HepG2 (cell line): ENCODE data around the gene OST4. TPM values are rescaled to one million over a fixed set of nuclear protein-coding genes. Genes with fewer than 3 reads are reported as not detected.
A peak's percentile ranks its signal among the peaks of the same experiment; 100 is the strongest.

Source experiments
- ARHGAP35 ChIP-seq: sonication (generic); formaldehyde crosslinking; IDR thresholded peaks from 2 replicates; pipeline ENCODE4 v1.9.0; 2022; ENCODE audit warnings: mild to moderate bottlenecking, inconsistent platforms, moderate library complexity, missing genetic modification reagents, borderline replicate concordance
- CENPT ChIP-seq: sonication (generic); formaldehyde crosslinking; IDR thresholded peaks from 2 replicates; pipeline ENCODE4 v1.8.0; 2022; ENCODE audit warnings: low read depth, mild to moderate bottlenecking, moderate library complexity, missing genetic modification reagents
- ERF ChIP-seq: IDR thresholded peaks from 2 replicates; pipeline ENCODE4 v1.6.1; 2018; ENCODE audit warnings: missing biosample characterization, missing genetic modification reagents
- FOXJ3 ChIP-seq: sonication (generic); formaldehyde crosslinking; IDR thresholded peaks from 2 replicates; pipeline ENCODE4 v1.4.0; 2020; ENCODE audit warnings: missing genetic modification reagents, mild to moderate bottlenecking, borderline replicate concordance
- JUN ChIP-seq: sonication (generic); formaldehyde crosslinking; IDR thresholded peaks from 2 replicates; pipeline ENCODE4 v1.4.0; 2020; ENCODE audit warnings: mild to moderate bottlenecking, missing genetic modification reagents
- KLF11 ChIP-seq: IDR thresholded peaks from 2 replicates; pipeline ENCODE4 v1.6.1; 2016; ENCODE audit warnings: missing compliant biosample characterization
- POLR2AphosphoS2 ChIP-seq: IDR thresholded peaks from 2 replicates; pipeline ENCODE4 v1.6.1; 2011; ENCODE audit warnings: low read depth, low read length, improper control_type of control experiment
- SKIL ChIP-seq: sonication (generic); formaldehyde crosslinking; IDR thresholded peaks from 2 replicates; pipeline ENCODE4 v1.8.0; 2022; ENCODE audit warnings: missing genetic modification reagents, mild to moderate bottlenecking, moderate library complexity, borderline replicate concordance
- SP2 ChIP-seq: sonication (generic); formaldehyde crosslinking; IDR thresholded peaks from 2 replicates; pipeline ENCODE4 v1.5.1; 2020; ENCODE audit warnings: mild to moderate bottlenecking, missing genetic modification reagents
- TBX2 ChIP-seq: sonication (generic); formaldehyde crosslinking; IDR thresholded peaks from 2 replicates; pipeline ENCODE4 v1.5.0; 2020; ENCODE audit warnings: missing genetic modification reagents, mild to moderate bottlenecking, borderline replicate concordance
- TSC22D2 ChIP-seq: sonication (generic); formaldehyde crosslinking; IDR thresholded peaks from 2 replicates; pipeline ENCODE4 v1.5.1; 2020; ENCODE audit warnings: missing genetic modification reagents, mild to moderate bottlenecking, borderline replicate concordance
- U2AF1 ChIP-seq: fragments of 200-400 bp; formaldehyde crosslinking; optimal IDR thresholded peaks from 2 replicates; pipeline ENCODE3; 2017; ENCODE audit warnings: mild to moderate bottlenecking, low read depth, low read length
- ZBTB26 ChIP-seq: IDR thresholded peaks from 2 replicates; pipeline ENCODE4 v1.6.1; 2016; ENCODE audit warnings: missing compliant biosample characterization, missing genetic modification reagents, borderline replicate concordance
- ZNF138 ChIP-seq: sonication (generic); formaldehyde crosslinking; IDR thresholded peaks from 2 replicates; pipeline ENCODE4 v1.5.0; 2020; ENCODE audit warnings: mild to moderate bottlenecking, low read depth, missing genetic modification reagents
- ZNF501 ChIP-seq: sonication (generic); formaldehyde crosslinking; IDR thresholded peaks from 2 replicates; pipeline ENCODE4 v1.5.1; 2020; ENCODE audit warnings: mild to moderate bottlenecking, moderate library complexity, missing genetic modification reagents
- ZNF543 ChIP-seq: sonication (generic); formaldehyde crosslinking; IDR thresholded peaks from 2 replicates; pipeline ENCODE4 v1.4.0; 2020; ENCODE audit warnings: mild to moderate bottlenecking, missing genetic modification reagents
- ZNF850 ChIP-seq: sonication (generic); formaldehyde crosslinking; conservative IDR thresholded peaks from 2 replicates; pipeline ENCODE4 v1.9.0; 2021; ENCODE audit warnings: mild to moderate bottlenecking, missing genetic modification reagents
- ZUFSP ChIP-seq: sonication (generic); formaldehyde crosslinking; IDR thresholded peaks from 2 replicates; pipeline ENCODE4 v1.9.0; 2021; ENCODE audit warnings: missing genetic modification reagents, mild to moderate bottlenecking, borderline replicate concordance
- polyA plus RNA-seq, 8 experiments: library from polyadenylated mRNA; depleted of rRNA in 3 of 8; stranded (reverse) in 7 of 8; unstranded in 1 of 8; fragments of >200 nt; fragmentation: Illumina TruSeq in 4 of 8; extraction: Trizol in 4 of 8; gene quantifications; 2 replicates each; pipeline versions ENCODE4 v1.2.1 to v1.2.3, GENCODE V29; 2011 to 2016; ENCODE audit warnings: low read depth in 4 of 8, missing spikeins in 1 of 8, mixed read lengths in 1 of 8; ENCODE audit not compliant: insufficient read depth in 1 of 8
- total RNA-seq, 5 experiments: library from RNA; depleted of rRNA; stranded (reverse); fragments of >200 nt; fragmentation: Illumina TruSeq; extraction: Trizol; gene quantifications; 2 replicates each; pipeline ENCODE4 v1.2.3, GENCODE V29; 2016; ENCODE audit warnings: low read depth in 1 of 5
- TF ChIP-seq, protein P1 (sequence below): sonication (generic); formaldehyde crosslinking; IDR thresholded peaks from 2 replicates; pipeline ENCODE4 v1.9.0; 2022; ENCODE audit warnings: missing genetic modification reagents, mild to moderate bottlenecking, borderline replicate concordance

Gene OST4
- total and polyA plus RNA-seq, 2 of the 13 experiments (the other 11 are each of a cell fraction or from before 2014, with no cell fraction given), result 498 to 584 TPM

GRCh38 chr2:27032495-27033252 lies 38.8 kb downstream of the OST4 start, which contains the start of gene TMEM214 (continued):
- TF ChIP-seq ZNF543 (CRISPR knock-in tag) (0 out of 2 replicates have a peak, but pooled peaks have one; percentile 28), KLF11 (CRISPR knock-in tag) (no peak), ZBTB26 (CRISPR knock-in tag) (peak; percentile 47; the same call in 1 of the 2 replicates), ZNF501 (CRISPR knock-in tag) (peak; percentile 86), ARHGAP35 (no peak; the same call in 1 of the 2 replicates), POLR2AphosphoS2 (0 out of 2 replicates have a peak, but pooled peaks have one; percentile 50), U2AF1 (no peak), ZNF850 (CRISPR knock-in tag) (0 out of 2 replicates have a peak, but pooled peaks have one; percentile 86), ERF (CRISPR knock-in tag) (peak; percentile 69), CENPT (CRISPR knock-in tag) (no peak), TBX2 (CRISPR knock-in tag) (peak; percentile 77; the same call in 1 of the 2 replicates), SP2 (peak; percentile 49; the same call in 1 of the 2 replicates), TSC22D2 (CRISPR knock-in tag) (no peak), FOXJ3 (0 out of 2 replicates have a peak, but pooled peaks have one; percentile 53), SKIL (CRISPR knock-in tag) (no peak), ZNF138 (CRISPR knock-in tag) (no peak; the same call in 1 of the 2 replicates), JUN (CRISPR knock-in tag) (no peak), ZUFSP (CRISPR knock-in tag) (no peak)
- TF ChIP-seq, protein P1, sequence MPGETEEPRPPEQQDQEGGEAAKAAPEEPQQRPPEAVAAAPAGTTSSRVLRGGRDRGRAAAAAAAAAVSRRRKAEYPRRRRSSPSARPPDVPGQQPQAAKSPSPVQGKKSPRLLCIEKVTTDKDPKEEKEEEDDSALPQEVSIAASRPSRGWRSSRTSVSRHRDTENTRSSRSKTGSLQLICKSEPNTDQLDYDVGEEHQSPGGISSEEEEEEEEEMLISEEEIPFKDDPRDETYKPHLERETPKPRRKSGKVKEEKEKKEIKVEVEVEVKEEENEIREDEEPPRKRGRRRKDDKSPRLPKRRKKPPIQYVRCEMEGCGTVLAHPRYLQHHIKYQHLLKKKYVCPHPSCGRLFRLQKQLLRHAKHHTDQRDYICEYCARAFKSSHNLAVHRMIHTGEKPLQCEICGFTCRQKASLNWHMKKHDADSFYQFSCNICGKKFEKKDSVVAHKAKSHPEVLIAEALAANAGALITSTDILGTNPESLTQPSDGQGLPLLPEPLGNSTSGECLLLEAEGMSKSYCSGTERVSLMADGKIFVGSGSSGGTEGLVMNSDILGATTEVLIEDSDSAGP (CRISPR knock-in tag), result peak; percentile 92
